GM12872 (cell line): Measurements from ENCODE around the gene MFSD11.

ENCODE experiments used
- TF ChIP-seq, protein P1 (sequence below): IDR thresholded peaks from 3 replicates; pipeline ENCODE4 v1.5.1; 2011; ENCODE audit warnings: low read depth, mild to moderate bottlenecking, low read length, moderate library complexity; ENCODE audit not compliant: insufficient read depth

The MFSD11 gene

DNA sequence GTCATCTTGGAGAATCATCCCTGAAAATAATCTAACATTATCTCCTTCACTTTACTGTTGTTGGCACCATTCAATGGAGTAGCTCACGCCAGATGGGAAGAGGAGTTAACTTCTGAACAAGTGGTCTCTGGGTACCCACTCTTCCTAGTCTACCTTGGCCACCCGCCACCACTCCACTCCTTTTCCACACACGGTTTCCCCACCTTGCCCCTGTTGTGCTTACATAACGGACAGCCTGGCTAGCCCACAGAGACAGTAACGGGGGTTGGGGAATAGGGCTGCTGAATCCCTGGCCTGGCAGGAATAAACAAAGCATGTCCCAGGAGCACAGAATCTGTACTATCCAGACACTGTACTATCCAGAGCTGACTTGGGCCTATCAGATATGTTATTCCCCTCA is 23.6 kb upstream of the MFSD11 start:
- TF ChIP-seq, protein P1, sequence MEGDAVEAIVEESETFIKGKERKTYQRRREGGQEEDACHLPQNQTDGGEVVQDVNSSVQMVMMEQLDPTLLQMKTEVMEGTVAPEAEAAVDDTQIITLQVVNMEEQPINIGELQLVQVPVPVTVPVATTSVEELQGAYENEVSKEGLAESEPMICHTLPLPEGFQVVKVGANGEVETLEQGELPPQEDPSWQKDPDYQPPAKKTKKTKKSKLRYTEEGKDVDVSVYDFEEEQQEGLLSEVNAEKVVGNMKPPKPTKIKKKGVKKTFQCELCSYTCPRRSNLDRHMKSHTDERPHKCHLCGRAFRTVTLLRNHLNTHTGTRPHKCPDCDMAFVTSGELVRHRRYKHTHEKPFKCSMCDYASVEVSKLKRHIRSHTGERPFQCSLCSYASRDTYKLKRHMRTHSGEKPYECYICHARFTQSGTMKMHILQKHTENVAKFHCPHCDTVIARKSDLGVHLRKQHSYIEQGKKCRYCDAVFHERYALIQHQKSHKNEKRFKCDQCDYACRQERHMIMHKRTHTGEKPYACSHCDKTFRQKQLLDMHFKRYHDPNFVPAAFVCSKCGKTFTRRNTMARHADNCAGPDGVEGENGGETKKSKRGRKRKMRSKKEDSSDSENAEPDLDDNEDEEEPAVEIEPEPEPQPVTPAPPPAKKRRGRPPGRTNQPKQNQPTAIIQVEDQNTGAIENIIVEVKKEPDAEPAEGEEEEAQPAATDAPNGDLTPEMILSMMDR: no peak

DNA sequence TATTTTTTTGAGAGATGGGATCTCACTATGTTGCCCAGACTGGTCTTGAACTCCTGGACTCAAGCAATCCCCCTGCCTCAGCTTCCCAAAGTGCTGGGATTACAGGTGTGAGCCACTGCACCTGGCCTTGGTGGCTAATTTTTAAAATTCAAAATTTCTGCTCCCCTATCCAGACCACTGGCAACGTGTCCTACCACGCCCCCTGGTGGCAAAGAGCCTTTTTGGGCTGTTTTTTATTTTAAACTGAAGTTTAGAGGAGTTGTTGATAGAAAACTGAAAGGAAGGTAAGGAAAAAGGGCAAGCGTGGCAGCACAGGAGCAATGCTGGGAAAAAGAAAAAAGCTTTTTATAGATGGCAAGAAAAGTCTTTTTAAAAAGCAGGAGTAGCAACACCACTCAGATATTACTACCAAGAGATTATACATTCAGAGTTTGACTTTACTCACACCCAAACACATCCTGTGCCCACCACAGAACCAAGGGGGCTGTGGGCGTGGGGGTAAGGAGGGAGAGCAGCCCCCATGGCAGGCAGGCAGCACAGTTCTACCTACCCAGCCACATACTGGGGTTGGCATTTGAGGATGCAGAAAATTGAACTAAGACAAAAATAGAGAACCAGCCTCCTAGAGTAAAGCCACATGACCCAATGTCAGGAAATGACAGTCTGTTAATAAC is 23.0 kb upstream of the MFSD11 start:
- TF ChIP-seq, protein P1: peak; percentile 64; the same call in 2 of the 3 replicates

DNA sequence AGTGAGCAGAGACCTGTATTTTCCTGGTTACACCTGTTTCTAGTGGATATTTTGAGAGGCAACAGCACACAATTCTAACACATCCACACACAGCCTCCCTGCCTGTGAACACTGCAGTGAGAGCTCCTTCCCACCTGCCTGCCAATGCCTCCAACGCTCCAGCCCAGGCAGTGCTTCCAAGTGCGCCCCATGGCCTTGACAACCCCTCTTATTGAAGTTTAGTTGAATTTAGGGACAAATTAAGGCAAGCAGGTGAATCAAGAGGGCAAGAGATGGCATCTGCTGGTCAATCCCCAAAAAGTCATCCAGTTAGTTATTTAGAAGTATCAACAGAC is 22.5 kb upstream of the MFSD11 start:
- TF ChIP-seq, protein P1: no peak

DNA sequence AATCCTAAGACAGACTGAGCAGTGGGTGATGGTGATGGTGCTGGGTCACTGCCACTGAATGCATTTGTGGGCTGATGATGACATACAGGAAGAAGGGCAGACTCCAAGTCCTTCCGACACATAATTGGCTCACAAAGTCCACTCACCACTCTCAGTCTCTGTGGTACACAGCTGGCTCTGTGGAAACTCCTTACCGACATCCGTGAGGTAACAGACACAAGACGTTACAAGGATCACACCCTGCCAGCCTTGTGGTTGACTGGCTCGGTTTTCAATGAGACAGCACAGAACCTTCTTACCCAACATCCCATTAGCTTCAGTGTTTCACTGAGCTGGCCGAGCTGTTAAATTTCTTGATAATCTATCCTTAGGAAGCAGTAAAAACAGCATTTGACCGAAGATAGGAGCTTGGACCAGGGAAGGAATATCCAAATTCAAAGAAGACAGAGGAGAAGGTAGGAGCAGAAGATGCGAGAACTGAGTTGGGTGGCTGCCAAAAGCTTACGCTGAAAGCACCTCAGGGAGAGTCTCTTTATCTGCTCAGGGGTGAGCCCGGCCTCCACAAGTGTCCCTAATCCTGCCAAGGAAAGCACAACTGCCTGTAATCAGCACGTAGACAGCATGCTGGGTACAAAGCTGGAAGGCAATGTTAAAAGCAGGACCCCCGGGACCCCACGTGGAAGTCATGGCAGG is 21.6 kb upstream of the MFSD11 start:
- TF ChIP-seq, protein P1: no peak

DNA sequence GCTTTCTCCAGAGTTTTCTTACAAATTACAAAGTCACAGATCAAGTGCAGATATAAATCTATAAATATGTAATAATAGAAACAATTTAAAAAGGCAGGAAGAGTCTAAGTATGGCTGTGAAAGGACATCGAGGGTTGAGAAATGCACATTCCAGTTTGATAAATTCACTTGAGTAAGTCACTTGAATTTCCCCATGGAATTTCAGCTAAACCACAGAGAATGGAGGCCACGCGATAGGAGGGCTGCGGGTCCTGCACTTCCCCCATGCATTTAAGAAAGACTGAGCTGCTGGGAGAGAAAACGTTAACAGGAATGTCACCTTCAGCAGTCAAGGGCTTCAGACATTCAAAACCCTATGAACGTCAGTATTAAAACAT is 21.1 kb upstream of the MFSD11 start:
- TF ChIP-seq, protein P1: no peak

DNA sequence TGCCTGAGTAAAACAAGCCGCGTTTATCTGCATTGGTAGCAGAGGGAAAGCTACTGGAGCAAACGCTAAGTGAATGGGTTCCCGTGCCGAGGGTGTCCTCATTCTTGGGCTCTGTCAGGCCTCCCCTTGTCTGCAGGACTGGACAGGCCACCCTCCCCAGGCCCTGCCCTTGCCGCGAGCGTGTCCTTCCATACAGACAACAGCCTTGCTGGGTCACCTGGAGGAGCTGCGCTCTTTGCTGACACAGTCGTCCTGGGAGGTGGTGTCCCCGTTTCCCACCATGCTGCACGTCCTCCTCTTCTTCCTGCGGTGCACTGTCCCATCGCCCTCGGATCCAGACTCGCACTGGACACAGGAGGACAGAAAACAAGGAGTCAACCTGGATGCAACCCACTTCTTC is 19.4 kb upstream of the MFSD11 start:
- TF ChIP-seq, protein P1: no peak

DNA sequence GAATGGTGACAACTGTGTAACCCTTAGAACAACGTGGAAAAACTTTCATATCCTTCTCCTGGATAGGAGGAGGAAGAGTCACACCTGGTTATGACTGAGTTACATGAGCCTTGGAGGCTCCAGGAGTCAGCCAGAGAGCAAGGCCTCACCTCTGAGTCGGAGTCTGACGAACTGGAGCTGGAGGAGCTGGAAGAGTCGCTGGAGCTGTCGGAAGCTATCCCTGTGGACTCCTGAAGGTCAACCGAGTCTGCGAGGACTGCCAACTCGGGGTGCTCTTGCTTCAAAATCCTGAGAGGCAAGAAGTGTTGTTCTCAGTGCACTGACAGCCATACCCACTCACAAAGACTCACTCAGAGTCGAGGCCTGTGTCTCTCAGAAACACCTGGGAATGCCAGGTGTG is 17.7 kb upstream of the MFSD11 start:
- TF ChIP-seq, protein P1: no peak
